Measurements from ENCODE around the gene CPLX3.
A peak's percentile ranks its signal among the peaks of the same experiment; 100 is the strongest.

The CPLX3 gene

GRCh38 chr15:74869372-74869725, 42.9 kb downstream of the CPLX3 start:
- H3K36me3 ChIP-seq (ENCODE audit: low read depth) = peaks cover 26% of the 10 kb centered on the region
- H3K27ac ChIP-seq (ENCODE audit: poor library complexity, severe bottlenecking) = peak overlapping the region; percentile 74
- DNase-seq (ENCODE audit: low spot score) (no peak), ATAC-seq (ENCODE audit: low read depth) (no peak)
- no peaks in the 10 kb centered on the region for H3K9me3 ChIP-seq (ENCODE audit: severe bottlenecking)
- no peak for TF ChIP-seq CTCF (IDR thresholded peaks at IDR 0.05; ENCODE audit: poor library complexity, severe bottlenecking)
- no peaks in the 10 kb centered on the region for H3K27me3 ChIP-seq (ENCODE audit: insufficient read depth, poor library complexity, severe bottlenecking)
- no peak overlapping the region for H3K4me3 ChIP-seq (ENCODE audit: severe bottlenecking)
- H3K4me1 ChIP-seq (ENCODE audit: insufficient read depth, poor library complexity, severe bottlenecking) = peaks cover 50% of the 10 kb centered on the region

- Histone ChIP-seq H3K27ac (ENCODE audit: poor library complexity, severe bottlenecking) (peak overlapping the region; percentile 74), H3K36me3 (ENCODE audit: low read depth) (peaks cover 26% of the 10 kb centered on the region), H3K27me3 (ENCODE audit: insufficient read depth, poor library complexity, severe bottlenecking) (no peaks in the 10 kb centered on the region), H3K9me3 (ENCODE audit: severe bottlenecking) (no peaks in the 10 kb centered on the region), H3K4me3 (ENCODE audit: severe bottlenecking) (no peak overlapping the region), H3K4me1 (ENCODE audit: insufficient read depth, poor library complexity, severe bottlenecking) (peaks cover 49% of the 10 kb centered on the region)
- no peak for DNase-seq (ENCODE audit: low spot score)
- no peak for TF ChIP-seq CTCF (IDR thresholded peaks at IDR 0.05; ENCODE audit: poor library complexity, severe bottlenecking)
- no peak for ATAC-seq (ENCODE audit: low read depth)
Measured at GRCh38 chr15:74869726-74870407, 43.4 kb downstream of the CPLX3 start.

- Histone ChIP-seq H3K4me1 (ENCODE audit: insufficient read depth, poor library complexity, severe bottlenecking) (peaks cover 45% of the 10 kb centered on the region), H3K9me3 (ENCODE audit: severe bottlenecking) (no peaks in the 10 kb centered on the region), H3K4me3 (ENCODE audit: severe bottlenecking) (no peak overlapping the region), H3K36me3 (ENCODE audit: low read depth) (peaks cover 26% of the 10 kb centered on the region), H3K27ac (ENCODE audit: poor library complexity, severe bottlenecking) (peak overlapping the region; percentile 74), H3K27me3 (ENCODE audit: insufficient read depth, poor library complexity, severe bottlenecking) (no peaks in the 10 kb centered on the region)
- no peak for DNase-seq (ENCODE audit: low spot score)
- peak; percentile 29 for ATAC-seq (ENCODE audit: low read depth)
- no peak for TF ChIP-seq CTCF (IDR thresholded peaks at IDR 0.05; ENCODE audit: poor library complexity, severe bottlenecking)
Measured at GRCh38 chr15:74870436-74871215, 44.2 kb downstream of the CPLX3 start.

- Histone ChIP-seq H3K9me3 (ENCODE audit: severe bottlenecking) (no peaks in the 10 kb centered on the region), H3K27me3 (ENCODE audit: insufficient read depth, poor library complexity, severe bottlenecking) (no peaks in the 10 kb centered on the region), H3K4me3 (ENCODE audit: severe bottlenecking) (peak overlapping the region; percentile 97), H3K36me3 (ENCODE audit: low read depth) (peaks cover 17% of the 10 kb centered on the region), H3K4me1 (ENCODE audit: insufficient read depth, poor library complexity, severe bottlenecking) (peaks cover 29% of the 10 kb centered on the region), H3K27ac (ENCODE audit: poor library complexity, severe bottlenecking) (peak overlapping the region; percentile 74)
- DNase-seq (ENCODE audit: low spot score) (no peak), ATAC-seq (ENCODE audit: low read depth) (peak; percentile 1; the same call in 2 of the 3 replicates)
- TF ChIP-seq CTCF (IDR thresholded peaks at IDR 0.05; ENCODE audit: poor library complexity, severe bottlenecking) = no peak
Measured at GRCh38 chr15:74872702-74873035, 46.2 kb downstream of the CPLX3 start.
